Endodermal cell (in vitro differentiated cells): ENCODE results near the gene TADA3. TPM values are rescaled to one million over a fixed set of nuclear protein-coding genes. Genes with fewer than 3 reads are reported as not detected.
A peak's percentile ranks its signal among the peaks of the same experiment; 100 is the strongest.

Experiments
- DNase-seq: peaks from one replicate; pipeline ENCODE4 v3.0.0-alpha.2; 2017
- H3K27ac ChIP-seq: 2 replicates; pipeline ENCODE4 v1.5.1; 2013; ENCODE audit warnings: mild to moderate bottlenecking, low read depth, low read length, moderate library complexity
- H3K27me3 ChIP-seq: 2 replicates; pipeline ENCODE4 v1.6.1; 2013; ENCODE audit warnings: mild to moderate bottlenecking, low read length, moderate library complexity; ENCODE audit not compliant: insufficient read depth, control insufficient read depth, poor library complexity, severe bottlenecking
- H3K36me3 ChIP-seq: 2 replicates; pipeline ENCODE4 v1.7.0; 2013; ENCODE audit warnings: mild to moderate bottlenecking, low read length, moderate library complexity; ENCODE audit not compliant: control insufficient read depth, insufficient read depth
- H3K4me1 ChIP-seq: one replicate; pipeline ENCODE4 v1.7.0; 2013; ENCODE audit warnings: low read length; ENCODE audit not compliant: control insufficient read depth, insufficient read depth
- H3K4me3 ChIP-seq: 2 replicates; pipeline ENCODE4 v1.5.1; 2013; ENCODE audit warnings: mild to moderate bottlenecking, low read length, moderate library complexity
- H3K9ac ChIP-seq: 2 replicates; pipeline ENCODE4 v1.6.1; 2013; ENCODE audit warnings: mild to moderate bottlenecking, low read length, moderate library complexity; ENCODE audit not compliant: poor library complexity, severe bottlenecking; ENCODE audit errors: extremely low read depth
- H3K9me3 ChIP-seq: 2 replicates; pipeline ENCODE4 v1.6.1; 2013; ENCODE audit warnings: mild to moderate bottlenecking, low read length, moderate library complexity; ENCODE audit not compliant: control insufficient read depth
- H3K27ac Mint-ChIP-seq: 2 replicates; pipeline ENCODE4 v1.8.0; 2020; ENCODE audit warnings: mixed read lengths
- H3K27me3 Mint-ChIP-seq: 2 replicates; pipeline ENCODE4 v1.8.0; 2021; ENCODE audit warnings: mild to moderate bottlenecking, mixed read lengths; ENCODE audit not compliant: insufficient read depth
- H3K36me3 Mint-ChIP-seq: 2 replicates; pipeline ENCODE4 v1.8.0; 2020; ENCODE audit warnings: low read depth, mixed read lengths
- H3K4me1 Mint-ChIP-seq: 2 replicates; pipeline ENCODE4 v1.8.0; 2020; ENCODE audit warnings: mixed read lengths
- H3K4me3 Mint-ChIP-seq: 2 replicates; pipeline ENCODE4 v1.8.0; 2020; ENCODE audit warnings: mild to moderate bottlenecking, moderate library complexity, mixed read lengths
- H3K9me3 Mint-ChIP-seq: 2 replicates; pipeline ENCODE4 v1.8.0; 2020; ENCODE audit warnings: mild to moderate bottlenecking, mixed read lengths
- WGBS, 2 experiments: methylation state at CpG; one replicate each; pipeline versions ENCODE4 v1.1.5 to v1.1.7; 2013; ENCODE audit warnings: missing lambda C conversion rate in 2 of 2, mixed read lengths in 1 of 2; ENCODE audit not compliant: insufficient coverage in 1 of 2, insufficient read length in 1 of 2; 5-methylcytosine and 5-hydroxymethylcytosine counted together
- total RNA-seq, 2 donors: library from RNA; stranded (reverse); fragmentation: NEBNext Ultra II Directional in 1 of 2; extraction: Animal tissue kit (Norgen Biotek cat#: 25700) in 1 of 2; gene quantifications; 2 replicates in 1 of 2; 3 replicates in 1 of 2; pipeline ENCODE4 v1.2.1, GENCODE V29; 2021
- TF ChIP-seq, protein P1 (sequence below): fragments of 200-600 bp; sonication (generic); conservative IDR thresholded peaks from 2 replicates; pipeline ENCODE4 v1.5.0; 2021; ENCODE audit warnings: antibody characterized with exemption, mild to moderate bottlenecking

Gene TADA3
- total RNA-seq, 2 donors from 2014 or later: 52.4 to 62.0 TPM

DNA sequence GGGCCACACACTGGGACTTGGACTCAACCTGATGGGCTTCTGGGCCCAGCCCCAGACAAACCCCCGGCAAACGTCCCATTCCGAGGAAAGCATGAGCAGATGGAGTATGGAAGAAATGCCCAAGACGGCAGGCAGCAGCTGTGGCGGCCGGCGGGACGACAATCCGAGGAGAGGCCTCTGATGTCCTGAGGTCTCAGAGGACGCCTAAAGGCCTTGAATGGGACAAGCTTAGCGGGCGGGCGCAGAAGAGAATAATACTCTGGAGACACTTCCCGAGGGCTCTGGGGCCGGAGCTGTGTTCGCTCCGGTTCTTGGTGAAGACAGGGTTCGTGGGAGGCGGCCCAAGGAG lies 43.0 kb downstream of the TADA3 start:
- Mint-ChIP-seq H3K4me3 (peak overlapping the region; percentile 84), H3K9me3 (no peaks in the 10 kb centered on the region), H3K27ac (peak overlapping the region; percentile 97), H3K4me1 (peaks cover 12% of the 10 kb centered on the region), H3K27me3 (no peaks in the 10 kb centered on the region), H3K36me3 (peaks cover 70% of the 10 kb centered on the region)
- TF ChIP-seq, protein P1, sequence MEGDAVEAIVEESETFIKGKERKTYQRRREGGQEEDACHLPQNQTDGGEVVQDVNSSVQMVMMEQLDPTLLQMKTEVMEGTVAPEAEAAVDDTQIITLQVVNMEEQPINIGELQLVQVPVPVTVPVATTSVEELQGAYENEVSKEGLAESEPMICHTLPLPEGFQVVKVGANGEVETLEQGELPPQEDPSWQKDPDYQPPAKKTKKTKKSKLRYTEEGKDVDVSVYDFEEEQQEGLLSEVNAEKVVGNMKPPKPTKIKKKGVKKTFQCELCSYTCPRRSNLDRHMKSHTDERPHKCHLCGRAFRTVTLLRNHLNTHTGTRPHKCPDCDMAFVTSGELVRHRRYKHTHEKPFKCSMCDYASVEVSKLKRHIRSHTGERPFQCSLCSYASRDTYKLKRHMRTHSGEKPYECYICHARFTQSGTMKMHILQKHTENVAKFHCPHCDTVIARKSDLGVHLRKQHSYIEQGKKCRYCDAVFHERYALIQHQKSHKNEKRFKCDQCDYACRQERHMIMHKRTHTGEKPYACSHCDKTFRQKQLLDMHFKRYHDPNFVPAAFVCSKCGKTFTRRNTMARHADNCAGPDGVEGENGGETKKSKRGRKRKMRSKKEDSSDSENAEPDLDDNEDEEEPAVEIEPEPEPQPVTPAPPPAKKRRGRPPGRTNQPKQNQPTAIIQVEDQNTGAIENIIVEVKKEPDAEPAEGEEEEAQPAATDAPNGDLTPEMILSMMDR: no peak
- H3K9me3 ChIP-seq: no peaks in the 10 kb centered on the region
- H3K36me3 ChIP-seq: peaks cover 59% of the 10 kb centered on the region
- no peak for DNase-seq
- peaks cover 5% of the 10 kb centered on the region for H3K4me1 ChIP-seq
- H3K4me3 ChIP-seq: peak overlapping the region; percentile 97
- peak overlapping the region; percentile 97 for H3K27ac ChIP-seq
- WGBS, 2 experiments: 12 to 16% methylated on average over 11 to 19 of the region's 19 CpGs
- H3K27me3 ChIP-seq: no peaks in the 10 kb centered on the region
- H3K9ac ChIP-seq: peak overlapping the region; percentile 69

DNA sequence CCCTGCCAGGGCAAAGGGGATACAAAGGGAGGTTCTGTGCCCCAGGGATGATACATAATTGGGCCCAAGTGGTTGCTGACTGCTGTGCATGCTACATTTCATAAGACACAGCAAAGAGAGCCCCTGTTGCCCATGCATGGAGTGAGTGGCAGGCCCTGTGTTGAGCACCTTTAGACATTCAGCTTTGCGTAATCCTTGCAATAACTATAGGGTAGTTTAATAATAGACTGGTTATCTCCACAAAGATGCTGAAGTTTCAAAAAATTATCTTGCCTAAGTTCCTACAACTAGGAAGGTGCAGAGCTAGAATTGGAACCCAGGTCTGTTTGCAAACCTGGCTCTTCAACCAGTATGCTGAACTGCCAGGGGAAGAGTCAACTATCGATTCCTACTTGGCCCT lies 44.2 kb downstream of the TADA3 start:
- peaks cover 5% of the 10 kb centered on the region for H3K4me1 ChIP-seq
- no peak for DNase-seq
- peaks cover 71% of the 10 kb centered on the region for H3K36me3 ChIP-seq
- H3K9ac ChIP-seq: no peak overlapping the region
- H3K4me1 Mint-ChIP-seq: peaks cover 12% of the 10 kb centered on the region
- H3K27me3 ChIP-seq: no peaks in the 10 kb centered on the region
- H3K27me3 Mint-ChIP-seq: no peaks in the 10 kb centered on the region
- no peak overlapping the region for H3K4me3 Mint-ChIP-seq
- H3K27ac ChIP-seq: no peak overlapping the region
- TF ChIP-seq, protein P1: no peak
- H3K36me3 Mint-ChIP-seq: peaks cover 73% of the 10 kb centered on the region
- no peak overlapping the region for H3K4me3 ChIP-seq
- WGBS, 2 experiments: 91 to 95% methylated on average over 1 to 2 of the region's 2 CpGs
- no peak overlapping the region for H3K27ac Mint-ChIP-seq
- H3K9me3 ChIP-seq: no peaks in the 10 kb centered on the region
- no peaks in the 10 kb centered on the region for H3K9me3 Mint-ChIP-seq

DNA sequence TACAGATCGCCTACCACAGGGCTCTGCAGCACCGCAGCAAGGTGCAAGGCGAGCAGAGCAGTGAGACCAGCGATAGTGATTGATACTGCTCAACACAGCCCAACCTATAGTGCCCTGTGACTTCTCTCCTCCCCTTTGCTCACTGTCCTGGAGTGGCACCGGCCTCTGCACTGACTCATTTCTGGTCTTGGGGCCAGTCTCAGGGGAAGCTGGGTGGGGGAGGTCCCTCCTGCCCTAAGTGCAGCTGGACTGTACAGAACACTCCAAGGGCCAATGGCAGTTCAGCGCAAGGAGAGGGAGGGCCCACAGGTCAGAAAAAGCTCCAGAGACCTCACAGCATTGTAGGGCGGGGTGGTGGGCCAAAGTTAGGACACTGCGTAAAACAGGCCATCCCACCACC lies 45.0 kb downstream of the TADA3 start:
- Mint-ChIP-seq H3K4me1 (peaks cover 12% of the 10 kb centered on the region), H3K9me3 (no peaks in the 10 kb centered on the region), H3K36me3 (peaks cover 75% of the 10 kb centered on the region), H3K27ac (no peak overlapping the region), H3K27me3 (no peaks in the 10 kb centered on the region), H3K4me3 (no peak overlapping the region)
- Histone ChIP-seq H3K4me3 (no peak overlapping the region), H3K4me1 (peaks cover 5% of the 10 kb centered on the region), H3K36me3 (peaks cover 76% of the 10 kb centered on the region), H3K9me3 (no peaks in the 10 kb centered on the region), H3K9ac (no peak overlapping the region), H3K27ac (no peak overlapping the region), H3K27me3 (no peaks in the 10 kb centered on the region)
- DNase-seq: no peak
- WGBS, 2 experiments: 94% methylated on average over 3 to 8 of the region's 8 CpGs
- TF ChIP-seq, protein P1: no peak
